ENCODE data around the gene FAM89A. TPM values are rescaled to one million over a fixed set of nuclear protein-coding genes. Genes with fewer than 3 reads are reported as not detected.

FAM89A gene
- total RNA-seq, 1 experiment from 2014 or later, result 1.5 TPM

GRCh38 chr1:231036416-231036815, 3.6 kb downstream of the FAM89A start:
- no peak overlapping the region for H4K91ac ChIP-seq (ENCODE audit: insufficient read length, low read depth, low read length)
- no peak overlapping the region for H2BK20ac ChIP-seq (ENCODE audit: low read depth, low read length, poor library complexity, severe bottlenecking)
- H3K79me2 ChIP-seq (ENCODE audit: insufficient read depth, low read length), result no peaks in the 10 kb centered on the region
- no CpG with 5 or more reads among the region's 5 CpGs for WGBS (ENCODE audit: extremely low coverage, insufficient read length, low lambda C conversion rate)
- no peak overlapping the region for H3K4me3 Mint-ChIP-seq
- no peak overlapping the region for H4K5ac ChIP-seq (ENCODE audit: insufficient read length, low read depth, low read length)
- H4K20me1 ChIP-seq (ENCODE audit: control insufficient read depth, insufficient read depth, insufficient read length), result no peaks in the 10 kb centered on the region
- H3K27ac ChIP-seq (ENCODE audit: insufficient read length, low read depth, low read length), result no peak overlapping the region
- H3K4me1 Mint-ChIP-seq, result peaks cover 3% of the 10 kb centered on the region in 2 experiments; a peak in 3 of 4 replicates
- no peak overlapping the region for H3K4ac ChIP-seq (ENCODE audit: low read depth, low read length)
- no peak overlapping the region for H3K9ac ChIP-seq (ENCODE audit: extremely low read depth, insufficient read length, low read length)
- no peak overlapping the region for H2AK5ac ChIP-seq (ENCODE audit: insufficient read length, low read length)
- no peak overlapping the region for H2BK12ac ChIP-seq (ENCODE audit: insufficient read length, low read depth, low read length)
- no peak overlapping the region for H2BK5ac ChIP-seq (ENCODE audit: insufficient read length, low read length)
- no peaks in the 10 kb centered on the region for H3K79me1 ChIP-seq (ENCODE audit: insufficient read depth, low read depth, low read length, poor library complexity, severe bottlenecking)
- H3K36me3 Mint-ChIP-seq (ENCODE audit: insufficient read depth in 1 of 3, low read depth in 3 of 3), result no peaks in the 10 kb centered on the region; a peak in 1 of 7 replicates
- no peak overlapping the region for H2BK15ac ChIP-seq (ENCODE audit: low read depth, low read length)
- no peak overlapping the region for H2BK120ac ChIP-seq (ENCODE audit: low read depth, low read length, poor library complexity, severe bottlenecking)
- no peaks in the 10 kb centered on the region for H3K9me3 ChIP-seq (ENCODE audit: control insufficient read depth, low read depth, low read length)
- DNase-seq, result no peak
- no peak overlapping the region for H3T11ph ChIP-seq (ENCODE audit: low read length)
- no peak overlapping the region for H3K14ac ChIP-seq (ENCODE audit: insufficient read depth, low read length)
- H3K56ac ChIP-seq (ENCODE audit: insufficient read length, low read depth, low read length), result no peak overlapping the region
- H3K27me3 ChIP-seq (ENCODE audit: insufficient read depth, low read length), result peaks cover 38% of the 10 kb centered on the region; the same call in 1 of the 2 replicates
- H3K4me2 ChIP-seq (ENCODE audit: insufficient read depth, insufficient read length, low read length), result no peak overlapping the region
- no peak overlapping the region for H3K23ac ChIP-seq (ENCODE audit: insufficient read length, low read depth, low read length)
- peaks cover 90% of the 10 kb centered on the region for H3K27me3 Mint-ChIP-seq (ENCODE audit: low read depth)
- H4K8ac ChIP-seq (replicated peaks; ENCODE audit: insufficient read length, low read depth, low read length), result no peak overlapping the region
- no peaks in the 10 kb centered on the region; a peak in 1 of 5 replicates for H3K9me3 Mint-ChIP-seq
- no peak overlapping the region for H3K27ac Mint-ChIP-seq
- TF ChIP-seq CTCF (conservative IDR thresholded peaks at IDR 0.05), result no peak
- no peak overlapping the region for H3K18ac ChIP-seq (ENCODE audit: insufficient read length, low read depth, low read length)
- no peak overlapping the region for H2AFZ ChIP-seq (ENCODE audit: low read length)
- no peaks in the 10 kb centered on the region for H3K4me1 ChIP-seq (ENCODE audit: insufficient read depth, low read length)
- peaks cover 12% of the 10 kb centered on the region for H3K23me2 ChIP-seq (ENCODE audit: insufficient read length, low read depth, low read length, poor library complexity, severe bottlenecking)
